Naive B cell (primary cell): ENCODE data around the gene TRIM34. TPM values are rescaled to one million over a fixed set of nuclear protein-coding genes. Genes with fewer than 3 reads are reported as not detected.
"Not testable (repeated sequence)": the region's sequence is repeated elsewhere in the genome, so short reads cannot be mapped to it uniquely, and the experiment has no call there.

Experiments
- ATAC-seq, 2 donors: fragments of 150-1000 bp; cut with Tn5 transposase; 2 replicates each; pipeline ENCODE4 v1.10.0; 2021; ENCODE audit warnings: low read depth in 2 of 2, mild to moderate bottlenecking in 2 of 2, moderate library complexity in 2 of 2
- DNase-seq: peaks from one replicate; pipeline ENCODE4 v3.0.0; 2022
- H3K27ac Mint-ChIP-seq, 6 donors: one replicate each; pipeline ENCODE4 v1.8.0; 2020 to 2022; ENCODE audit warnings: mild to moderate bottlenecking in 6 of 6, mixed read lengths in 6 of 6, moderate library complexity in 5 of 6, inconsistent platforms in 2 of 6
- H3K27me3 Mint-ChIP-seq, 3 donors: one replicate each; pipeline ENCODE4 v1.8.0; 2021 to 2022; ENCODE audit warnings: mixed read lengths in 3 of 3, mild to moderate bottlenecking in 1 of 3
- H3K36me3 Mint-ChIP-seq, 2 donors: one replicate each; pipeline ENCODE4 v1.8.0; 2020 to 2022; ENCODE audit warnings: mixed read lengths in 2 of 2, inconsistent platforms in 1 of 2, mild to moderate bottlenecking in 1 of 2
- H3K4me1 Mint-ChIP-seq, 3 donors: one replicate each; pipeline ENCODE4 v1.8.0; 2020 to 2022; ENCODE audit warnings: mixed read lengths in 3 of 3, inconsistent platforms in 1 of 3, mild to moderate bottlenecking in 1 of 3, moderate library complexity in 1 of 3
- H3K4me3 Mint-ChIP-seq, 8 donors: one replicate each; pipeline ENCODE4 v1.8.0; 2020 to 2022; ENCODE audit warnings: mild to moderate bottlenecking in 8 of 8, mixed read lengths in 8 of 8, moderate library complexity in 8 of 8, inconsistent platforms in 2 of 8
- H3K9me3 Mint-ChIP-seq, 7 donors: one replicate each; pipeline ENCODE4 v1.8.0; 2020 to 2022; ENCODE audit warnings: mixed read lengths in 7 of 7, mild to moderate bottlenecking in 5 of 7, inconsistent platforms in 2 of 7, moderate library complexity in 1 of 7
- polyA plus RNA-seq, 6 donors: library from polyadenylated mRNA; unstranded; fragments of 300-500 nt; fragmentation: Illumina TruSeq; gene quantifications; one replicate each; pipeline ENCODE4 v1.2.3, GENCODE V29; 2021; ENCODE audit warnings: low read depth in 6 of 6

Gene TRIM34
- polyA plus RNA-seq, 6 donors from 2014 or later: 25.3 to 58.5 (median 30.8) TPM

- Mint-ChIP-seq H3K4me3 (peak overlapping the region in 4 of 8 donors; percentile 90 to 97 (median 95)), H3K4me1 (peaks cover 25 to 39% (median 37%) of the 10 kb centered on the region in 3 donors), H3K36me3 (peaks cover 17 to 20% of the 10 kb centered on the region in 2 donors)
- not testable (repeated sequence) for H3K27ac Mint-ChIP-seq, DNase-seq, H3K27me3 Mint-ChIP-seq, ATAC-seq, H3K9me3 Mint-ChIP-seq
These were observed 58.2 kb downstream of the TRIM34 start for GRCh38 chr11:5682890-5683441.

GRCh38 chr11:5683620-5684019 is 58.8 kb downstream of the TRIM34 start:
- Mint-ChIP-seq H3K36me3 (peaks cover 11 to 14% of the 10 kb centered on the region in 2 donors), H3K4me1 (peaks cover 29 to 46% (median 44%) of the 10 kb centered on the region in 3 donors), H3K4me3 (peak overlapping the region; percentile 88 to 97 (median 94)), H3K27ac (peak overlapping the region; percentile 71 to 98 (median 96))
- not testable (repeated sequence) for H3K27me3 Mint-ChIP-seq, ATAC-seq, H3K9me3 Mint-ChIP-seq, DNase-seq

- Mint-ChIP-seq H3K36me3 (peaks cover 5 to 8% of the 10 kb centered on the region in 2 donors), H3K27ac (peak overlapping the region; percentile 89 to 98 (median 96)), H3K9me3 (no peaks in the 10 kb centered on the region), H3K4me1 (peaks cover 32 to 49% (median 45%) of the 10 kb centered on the region in 3 donors), H3K27me3 (no peaks in the 10 kb centered on the region), H3K4me3 (peak overlapping the region; percentile 88 to 97 (median 94))
- DNase-seq (no peak), ATAC-seq (no peak)
These were observed 59.3 kb downstream of the TRIM34 start for GRCh38 chr11:5684036-5684645.

GRCh38 chr11:5684646-5685362 is 60.0 kb downstream of the TRIM34 start, which contains the start of gene TRIM5:
Gene TRIM5 (minus strand): TSS chr11:5685074. CDS start chr11:5680177, 4,897 bp downstream.
- Mint-ChIP-seq H3K27ac (peak within 1 kb of the TSS; percentile 89 to 98 (median 96)), H3K4me1 (peaks cover 35 to 49% (median 49%) of the 10 kb centered on the region in 3 donors), H3K4me3 (peak within 1 kb of the TSS; percentile 88 to 97 (median 94)), H3K36me3 (peaks cover 0 to 4% of the 10 kb centered on the region in 2 donors), H3K9me3 (no peaks in the 10 kb centered on the region), H3K27me3 (no peaks in the 10 kb centered on the region)
- ATAC-seq: peak; percentile 61 to 68
- peak; percentile 83 for DNase-seq

DNA sequence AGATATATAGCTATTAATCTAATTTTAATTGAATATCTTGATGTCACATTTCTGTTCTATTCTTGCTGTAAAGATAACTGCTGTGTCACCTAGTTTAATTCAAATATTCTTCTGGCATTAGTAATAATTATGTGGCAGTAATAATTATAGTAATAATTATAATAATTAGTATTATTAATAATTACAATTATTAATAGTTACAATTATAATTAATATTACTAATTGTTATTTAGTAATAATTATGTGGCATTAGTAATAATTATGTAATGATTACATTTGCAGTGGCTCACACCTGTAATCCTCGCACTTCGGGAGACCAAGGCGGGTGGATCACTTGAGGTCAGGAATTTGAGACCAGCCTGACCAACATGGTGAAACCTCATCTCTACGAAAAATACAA is 61.6 kb downstream of the TRIM34 start:
- H3K4me1 Mint-ChIP-seq: peaks cover 40 to 65% (median 52%) of the 10 kb centered on the region in 3 donors
- peak overlapping the region in 3 of 6 donors; percentile 32 to 97 (median 39) for H3K27ac Mint-ChIP-seq
- no peak for ATAC-seq
- H3K27me3 Mint-ChIP-seq: no peaks in the 10 kb centered on the region
- H3K4me3 Mint-ChIP-seq: no peak overlapping the region
- H3K36me3 Mint-ChIP-seq: peaks cover 0 to 15% of the 10 kb centered on the region in 2 donors
- no peak for DNase-seq
- no peaks in the 10 kb centered on the region for H3K9me3 Mint-ChIP-seq

GRCh38 chr11:5688482-5688881 is 63.7 kb downstream of the TRIM34 start:
- ATAC-seq (no peak), DNase-seq (no peak)
- Mint-ChIP-seq H3K36me3 (peaks cover 4 to 15% of the 10 kb centered on the region in 2 donors), H3K9me3 (no peaks in the 10 kb centered on the region), H3K4me3 (peak overlapping the region in 7 of 8 donors; percentile 12 to 51 (median 28)), H3K4me1 (peaks cover 46 to 68% (median 58%) of the 10 kb centered on the region in 3 donors), H3K27ac (peak overlapping the region in 5 of 6 donors; percentile 13 to 97 (median 72)), H3K27me3 (no peaks in the 10 kb centered on the region)

DNA sequence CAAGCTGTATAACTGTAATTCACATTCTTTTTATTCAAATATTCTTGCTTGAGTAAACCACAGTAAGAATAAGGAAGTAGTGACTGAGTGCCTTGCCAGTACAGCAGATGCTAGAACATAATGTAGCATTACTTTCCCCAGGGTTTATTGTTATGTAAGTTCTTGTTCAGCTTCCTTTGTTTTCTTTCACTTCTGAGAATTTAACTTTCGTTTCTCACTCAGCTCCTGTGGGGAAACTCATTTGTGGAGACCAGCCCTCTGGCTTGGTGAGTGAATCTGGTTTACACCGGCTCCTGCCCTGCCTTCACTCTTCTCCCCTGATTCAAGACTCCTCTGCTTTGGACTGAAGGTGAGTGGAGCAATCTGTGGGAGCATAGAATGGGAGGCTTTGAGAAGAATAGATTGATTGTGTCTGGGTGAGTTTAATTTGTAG is 64.8 kb downstream of the TRIM34 start, which contains the start of gene TRIM22:
TRIM22 (plus strand) TSS at position 240 of the 433 bp plus-strand sequence. CDS start 6,443 bp downstream, outside the sequence.
- H3K27ac Mint-ChIP-seq: peak within 1 kb of the TSS; percentile 95 to 99 (median 96)
- DNase-seq (peak; percentile 83), ATAC-seq (peak; percentile 82 to 86)
- no peaks in the 10 kb centered on the region for H3K9me3 Mint-ChIP-seq
- no peaks in the 10 kb centered on the region for H3K27me3 Mint-ChIP-seq
- peaks cover 13 to 22% of the 10 kb centered on the region in 2 donors for H3K36me3 Mint-ChIP-seq
- peak within 1 kb of the TSS; percentile 90 to 100 (median 96) for H3K4me3 Mint-ChIP-seq
- peaks cover 44 to 66% (median 57%) of the 10 kb centered on the region in 3 donors for H3K4me1 Mint-ChIP-seq

DNA sequence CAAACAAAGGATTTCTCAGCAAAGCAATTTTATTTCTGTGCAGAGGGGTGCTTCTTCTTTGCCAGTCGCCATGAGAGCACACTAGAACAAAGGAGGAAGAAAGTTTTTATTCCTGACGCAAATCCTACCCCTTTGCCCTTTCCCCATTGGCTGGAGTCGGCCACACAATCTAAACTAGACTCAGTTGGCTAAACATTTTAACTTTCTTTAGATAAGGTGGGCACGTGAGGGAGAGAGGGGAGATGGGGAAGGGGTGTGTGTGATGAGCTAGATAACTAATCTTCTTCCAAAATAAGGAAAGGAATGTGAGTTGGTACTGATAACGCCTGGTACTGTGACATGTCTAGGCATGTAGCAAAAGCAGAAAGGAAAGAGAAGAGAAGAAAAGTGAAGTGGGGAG is 65.4 kb downstream of the TRIM34 start:
- DNase-seq (no peak), ATAC-seq (no peak)
- Mint-ChIP-seq H3K27ac (peak overlapping the region; percentile 95 to 99 (median 96)), H3K4me1 (peaks cover 44 to 66% (median 57%) of the 10 kb centered on the region in 3 donors), H3K27me3 (no peaks in the 10 kb centered on the region), H3K9me3 (no peaks in the 10 kb centered on the region), H3K36me3 (peaks cover 20 to 29% of the 10 kb centered on the region in 2 donors), H3K4me3 (peak overlapping the region; percentile 90 to 100 (median 96))

- DNase-seq: no peak
These were observed 65.9 kb downstream of the TRIM34 start for GRCh38 chr11:5690736-5691135.

DNA sequence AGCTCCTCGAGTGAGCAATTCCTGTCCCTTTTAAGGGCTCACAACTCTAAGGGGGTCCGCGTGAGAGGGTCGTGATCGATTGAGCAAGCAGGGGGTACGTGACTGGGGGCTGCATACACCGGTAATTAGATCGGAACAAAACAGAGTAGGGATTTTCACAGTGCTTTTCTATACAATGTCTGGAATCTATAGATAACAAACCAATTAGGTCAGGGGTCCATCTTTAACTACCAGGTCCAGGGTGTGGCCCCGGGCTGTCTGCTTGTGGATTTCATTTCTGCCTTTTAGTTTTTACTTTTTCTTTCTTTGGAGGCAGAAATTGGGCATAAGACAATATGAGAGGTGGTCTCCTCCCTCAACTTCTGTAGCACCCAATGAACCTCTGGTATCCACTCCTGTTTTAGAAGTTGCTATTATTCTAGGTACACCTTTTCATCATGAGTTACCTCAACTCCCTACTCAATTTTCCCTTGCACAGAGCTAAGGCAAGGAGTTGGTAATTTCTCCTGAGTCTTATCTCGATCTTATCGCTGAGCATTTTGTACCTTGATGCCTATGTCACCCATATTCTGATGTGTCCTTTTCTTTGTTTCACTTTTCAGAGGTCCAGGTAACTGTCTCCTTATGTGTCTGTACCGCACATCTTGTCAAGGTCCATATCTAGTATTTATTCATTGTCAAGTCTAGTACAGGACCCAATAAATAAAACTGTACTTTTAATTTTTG is 66.6 kb downstream of the TRIM34 start:
- Mint-ChIP-seq H3K36me3 (peaks cover 21 to 31% of the 10 kb centered on the region in 2 donors), H3K27ac (peak overlapping the region; percentile 95 to 99 (median 96)), H3K4me3 (peak overlapping the region; percentile 90 to 100 (median 96)), H3K4me1 (peaks cover 51 to 68% (median 62%) of the 10 kb centered on the region in 3 donors)
- not testable (repeated sequence) for H3K9me3 Mint-ChIP-seq, ATAC-seq, DNase-seq, H3K27me3 Mint-ChIP-seq

More at GRCh38 chr11:5690736-5691135, 65.9 kb downstream of the TRIM34 start:
- Mint-ChIP-seq H3K36me3 (peaks cover 21 to 31% of the 10 kb centered on the region in 2 donors), H3K27me3 (no peaks in the 10 kb centered on the region), H3K4me3 (peak overlapping the region; percentile 90 to 100 (median 96)), H3K4me1 (peaks cover 48 to 65% (median 59%) of the 10 kb centered on the region in 3 donors), H3K9me3 (no peaks in the 10 kb centered on the region), H3K27ac (peak overlapping the region; percentile 95 to 99 (median 96))
- no peak for ATAC-seq

- DNase-seq (peak; percentile 45), ATAC-seq (peak; percentile 24 to 25)
- peaks cover 21 to 31% of the 10 kb centered on the region in 2 donors for H3K36me3 Mint-ChIP-seq
- peak overlapping the region; percentile 90 to 97 (median 96) for H3K27ac Mint-ChIP-seq
- peak overlapping the region; percentile 90 to 100 (median 96) for H3K4me3 Mint-ChIP-seq
- peaks cover 53 to 71% (median 62%) of the 10 kb centered on the region in 3 donors for H3K4me1 Mint-ChIP-seq
- no peaks in the 10 kb centered on the region for H3K27me3 Mint-ChIP-seq
- H3K9me3 Mint-ChIP-seq: no peaks in the 10 kb centered on the region
These were observed 67.2 kb downstream of the TRIM34 start for GRCh38 chr11:5691964-5692361.
